HepG2 (cell line): ENCODE measurements around the gene SMARCD1. TPM values are rescaled to one million over a fixed set of nuclear protein-coding genes. Genes with fewer than 3 reads are reported as not detected.
A peak's percentile ranks its signal among the peaks of the same experiment; 100 is the strongest.

Experiments
- DR1 ChIP-seq: sonication (generic); formaldehyde crosslinking; IDR thresholded peaks from 2 replicates; pipeline ENCODE4 v1.8.0; 2021; ENCODE audit warnings: mild to moderate bottlenecking, missing genetic modification reagents, inconsistent platforms
- HNF1A ChIP-seq, 2 experiments: sonication (generic) in 1 of 2; formaldehyde crosslinking in 1 of 2; IDR thresholded peaks; 2 replicates each; pipeline versions ENCODE4 v1.4.0 to v1.6.1; 2016 to 2020; ENCODE audit warnings: borderline replicate concordance in 1 of 2, low read depth in 1 of 2, mild to moderate bottlenecking in 1 of 2, missing genetic modification reagents in 1 of 2
- HNRNPLL ChIP-seq: fragments of 200-400 bp; formaldehyde crosslinking; IDR thresholded peaks from 2 replicates; pipeline ENCODE4 v1.6.1; 2017; ENCODE audit warnings: mild to moderate bottlenecking, low read depth, low read length; ENCODE audit not compliant: poor library complexity, severe bottlenecking
- MATR3 ChIP-seq: sonication (generic); formaldehyde crosslinking; IDR thresholded peaks from 2 replicates; pipeline ENCODE4 v1.4.0; 2020; ENCODE audit warnings: missing genetic modification reagents
- NR2F1 ChIP-seq, 2 experiments: fragments of 450-650 bp in 1 of 2; formaldehyde crosslinking in 1 of 2; IDR thresholded peaks; 2 replicates each; pipeline versions ENCODE4 v1.5.0 to v1.6.1; 2016 to 2020; ENCODE audit warnings: mild to moderate bottlenecking in 1 of 2, missing compliant biosample characterization in 1 of 2, missing genetic modification reagents in 1 of 2, moderate library complexity in 1 of 2
- PAWR ChIP-seq: sonication (generic); formaldehyde crosslinking; IDR thresholded peaks from 2 replicates; pipeline ENCODE4 v1.4.0; 2020; ENCODE audit warnings: missing genetic modification reagents, mild to moderate bottlenecking, borderline replicate concordance
- POLR2A ChIP-seq, 2 experiments: IDR thresholded peaks; 2 replicates each; pipeline ENCODE4 v1.6.1; 2011; ENCODE audit warnings: low read depth in 2 of 2, low read length in 2 of 2, mild to moderate bottlenecking in 1 of 2, moderate library complexity in 1 of 2; ENCODE audit not compliant: insufficient read depth in 1 of 2
- SAFB2 ChIP-seq: sonication (generic); formaldehyde crosslinking; IDR thresholded peaks from 2 replicates; pipeline ENCODE4 v1.5.1; 2020; ENCODE audit warnings: missing genetic modification reagents, low read depth, mild to moderate bottlenecking, borderline replicate concordance
- ZC3H13 ChIP-seq: sonication (generic); formaldehyde crosslinking; IDR thresholded peaks from 2 replicates; pipeline ENCODE4 v1.8.1; 2023; ENCODE audit warnings: mild to moderate bottlenecking, missing genetic modification reagents, moderate library complexity
- ZNF136 ChIP-seq: sonication (generic); formaldehyde crosslinking; IDR thresholded peaks from 2 replicates; pipeline ENCODE4 v1.8.1; 2022; ENCODE audit warnings: low read depth, mild to moderate bottlenecking, moderate library complexity, missing genetic modification reagents
- ZNF282 ChIP-seq: fragments of 450-650 bp; IDR thresholded peaks from 2 replicates; pipeline ENCODE4 v1.6.1; 2018; ENCODE audit not compliant: partially characterized antibody
- ZNF543 ChIP-seq: sonication (generic); formaldehyde crosslinking; IDR thresholded peaks from 2 replicates; pipeline ENCODE4 v1.4.0; 2020; ENCODE audit warnings: mild to moderate bottlenecking, missing genetic modification reagents
- ZNF564 ChIP-seq: sonication (generic); formaldehyde crosslinking; IDR thresholded peaks from 2 replicates; pipeline ENCODE4 v1.8.1; 2023; ENCODE audit warnings: mild to moderate bottlenecking, missing genetic modification reagents
- ZNF567 ChIP-seq: sonication (generic); formaldehyde crosslinking; IDR thresholded peaks from 2 replicates; pipeline ENCODE4 v1.8.1; 2023; ENCODE audit warnings: mild to moderate bottlenecking, missing genetic modification reagents, borderline replicate concordance
- ZNF724P ChIP-seq: sonication (generic); formaldehyde crosslinking; IDR thresholded peaks from 2 replicates; pipeline ENCODE4 v1.8.0; 2022; ENCODE audit warnings: missing genetic modification reagents, borderline replicate concordance
- polyA plus RNA-seq, 8 experiments: library from polyadenylated mRNA; depleted of rRNA in 3 of 8; stranded (reverse) in 7 of 8; unstranded in 1 of 8; fragments of >200 nt; fragmentation: Illumina TruSeq in 4 of 8; extraction: Trizol in 4 of 8; gene quantifications; 2 replicates each; pipeline versions ENCODE4 v1.2.1 to v1.2.3, GENCODE V29; 2011 to 2016; ENCODE audit warnings: low read depth in 4 of 8, missing spikeins in 1 of 8, mixed read lengths in 1 of 8; ENCODE audit not compliant: insufficient read depth in 1 of 8
- total RNA-seq, 5 experiments: library from RNA; depleted of rRNA; stranded (reverse); fragments of >200 nt; fragmentation: Illumina TruSeq; extraction: Trizol; gene quantifications; 2 replicates each; pipeline ENCODE4 v1.2.3, GENCODE V29; 2016; ENCODE audit warnings: low read depth in 1 of 5
- TF ChIP-seq, protein P1 (sequence below): sonication (generic); formaldehyde crosslinking; IDR thresholded peaks from 2 replicates; pipeline ENCODE4 v1.5.1; 2020; ENCODE audit warnings: missing genetic modification reagents, mild to moderate bottlenecking, borderline replicate concordance
- TF ChIP-seq, protein P2 (sequence below): sonication (generic); formaldehyde crosslinking; IDR thresholded peaks from 2 replicates; pipeline ENCODE4 v1.9.0; 2021; ENCODE audit warnings: missing genetic modification reagents, borderline replicate concordance

Gene SMARCD1
- total and polyA plus RNA-seq, 2 of the 13 experiments (the other 11 are each of a cell fraction or from before 2014, with no cell fraction given) = 51.7 to 54.6 TPM

- TF ChIP-seq HNF1A (IDR thresholded peaks at IDR 0.05; ENCODE audit: low read depth) (no peak), HNF1A (CRISPR knock-in tag; IDR thresholded peaks at IDR 0.05; ENCODE audit: borderline replicate concordance) (peak; percentile 58; the same call in 1 of the 2 replicates), HNRNPLL (peak; percentile 99), ZNF543 (peak; percentile 60; the same call in 1 of the 2 replicates), POLR2A (IDR thresholded peaks at IDR 0.05; ENCODE audit: insufficient read depth in 1 of 2, low read depth in 2 of 2, low read length in 2 of 2) (peak in 1 of 2 experiments; percentile 97; a peak in 2 of 4 replicates), SAFB2 (0 out of 2 replicates have a peak, but pooled peaks have one; percentile 65), DR1 (CRISPR knock-in tag) (peak; percentile 87), ZNF282 (no peak), ZNF564 (CRISPR knock-in tag) (no peak; the same call in 1 of the 2 replicates), PAWR (CRISPR knock-in tag) (no peak), NR2F1 (CRISPR knock-in tag; IDR thresholded peaks at IDR 0.05) (no peak), ZNF724P (CRISPR knock-in tag) (peak; percentile 59; the same call in 1 of the 2 replicates), ZC3H13 (CRISPR knock-in tag) (no peak), ZNF567 (CRISPR knock-in tag) (peak; percentile 95), ZNF136 (CRISPR knock-in tag) (0 out of 2 replicates have a peak, but pooled peaks have one; percentile 15), MATR3 (CRISPR knock-in tag) (no peak)
- TF ChIP-seq, protein P1, sequence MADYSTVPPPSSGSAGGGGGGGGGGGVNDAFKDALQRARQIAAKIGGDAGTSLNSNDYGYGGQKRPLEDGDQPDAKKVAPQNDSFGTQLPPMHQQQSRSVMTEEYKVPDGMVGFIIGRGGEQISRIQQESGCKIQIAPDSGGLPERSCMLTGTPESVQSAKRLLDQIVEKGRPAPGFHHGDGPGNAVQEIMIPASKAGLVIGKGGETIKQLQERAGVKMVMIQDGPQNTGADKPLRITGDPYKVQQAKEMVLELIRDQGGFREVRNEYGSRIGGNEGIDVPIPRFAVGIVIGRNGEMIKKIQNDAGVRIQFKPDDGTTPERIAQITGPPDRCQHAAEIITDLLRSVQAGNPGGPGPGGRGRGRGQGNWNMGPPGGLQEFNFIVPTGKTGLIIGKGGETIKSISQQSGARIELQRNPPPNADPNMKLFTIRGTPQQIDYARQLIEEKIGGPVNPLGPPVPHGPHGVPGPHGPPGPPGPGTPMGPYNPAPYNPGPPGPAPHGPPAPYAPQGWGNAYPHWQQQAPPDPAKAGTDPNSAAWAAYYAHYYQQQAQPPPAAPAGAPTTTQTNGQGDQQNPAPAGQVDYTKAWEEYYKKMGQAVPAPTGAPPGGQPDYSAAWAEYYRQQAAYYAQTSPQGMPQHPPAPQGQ (CRISPR knock-in tag) = no peak
- TF ChIP-seq, protein P2, sequence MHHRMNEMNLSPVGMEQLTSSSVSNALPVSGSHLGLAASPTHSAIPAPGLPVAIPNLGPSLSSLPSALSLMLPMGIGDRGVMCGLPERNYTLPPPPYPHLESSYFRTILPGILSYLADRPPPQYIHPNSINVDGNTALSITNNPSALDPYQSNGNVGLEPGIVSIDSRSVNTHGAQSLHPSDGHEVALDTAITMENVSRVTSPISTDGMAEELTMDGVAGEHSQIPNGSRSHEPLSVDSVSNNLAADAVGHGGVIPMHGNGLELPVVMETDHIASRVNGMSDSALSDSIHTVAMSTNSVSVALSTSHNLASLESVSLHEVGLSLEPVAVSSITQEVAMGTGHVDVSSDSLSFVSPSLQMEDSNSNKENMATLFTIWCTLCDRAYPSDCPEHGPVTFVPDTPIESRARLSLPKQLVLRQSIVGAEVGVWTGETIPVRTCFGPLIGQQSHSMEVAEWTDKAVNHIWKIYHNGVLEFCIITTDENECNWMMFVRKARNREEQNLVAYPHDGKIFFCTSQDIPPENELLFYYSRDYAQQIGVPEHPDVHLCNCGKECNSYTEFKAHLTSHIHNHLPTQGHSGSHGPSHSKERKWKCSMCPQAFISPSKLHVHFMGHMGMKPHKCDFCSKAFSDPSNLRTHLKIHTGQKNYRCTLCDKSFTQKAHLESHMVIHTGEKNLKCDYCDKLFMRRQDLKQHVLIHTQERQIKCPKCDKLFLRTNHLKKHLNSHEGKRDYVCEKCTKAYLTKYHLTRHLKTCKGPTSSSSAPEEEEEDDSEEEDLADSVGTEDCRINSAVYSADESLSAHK (CRISPR knock-in tag) = no peak
Observed at GRCh38 chr12:50111693-50112455, 26.7 kb downstream of the SMARCD1 start, which contains the start of gene COX14 (continued).
